Measurements from ENCODE around the gene C19orf81. TPM values are rescaled to one million over a fixed set of nuclear protein-coding genes. Genes with fewer than 3 reads are reported as not detected.
A peak's percentile ranks its signal among the peaks of the same experiment; 100 is the strongest.

Gene C19orf81
- total and polyA plus RNA-seq, 2 of the 4 experiments (the other 2 are of a cell fraction), result 0.31 TPM; not detected in 1

- BruUV-seq (replicated peaks), result no TSS peak
- no CpG with 5 or more reads among the region's 1 CpG for WGBS, 2 experiments (ENCODE audit: extremely low coverage in 2 of 2, insufficient read length in 1 of 2)
- in situ Hi-C loops (cut with MboI; ENCODE audit: low sequenced_read_pairs), result no loop called here
- intact Hi-C loops (cut with micrococcal nuclease), result no loop called here
- H4K91ac ChIP-seq (ENCODE audit: insufficient read depth, low read depth, low read length), result no peak overlapping the region
- no peaks in the 10 kb centered on the region; the same call in 1 of the 2 replicates for H4K20me1 ChIP-seq (ENCODE audit: insufficient read depth, low read length)
- H2BK120ac ChIP-seq (ENCODE audit: low read depth, low read length), result no peak overlapping the region
- DNase-seq (no peak), ATAC-seq (ENCODE audit: low read depth) (no peak)
- H2AK5ac ChIP-seq (ENCODE audit: low read depth, low read length), result no peak overlapping the region
- no peaks in the 10 kb centered on the region for H3K36me3 ChIP-seq (ENCODE audit: control insufficient read depth, insufficient read depth, low read length)
- TF ChIP-seq MAFK (IDR thresholded peaks at IDR 0.05; ENCODE audit: low read depth, low read length) (no peak), CTCF (conservative IDR thresholded peaks at IDR 0.05; ENCODE audit: low read depth, low read length) (0 out of 2 replicates have a peak, but pooled peaks have one; percentile 17)
- H3K4me2 ChIP-seq (ENCODE audit: low read depth, low read length), result no peak overlapping the region
- ChIA-PET CTCF (no interaction called here), POLR2A (ENCODE audit: unreplicated experiment) (no interaction called here)
- H4K5ac ChIP-seq (ENCODE audit: low read depth, low read length), result no peak overlapping the region
- H3K4me1 ChIP-seq (ENCODE audit: control insufficient read depth, insufficient read depth, low read length), result peaks cover 2% of the 10 kb centered on the region
- no peak overlapping the region for H2BK20ac ChIP-seq (ENCODE audit: low read depth, low read length)
- H3K79me1 ChIP-seq (ENCODE audit: low read depth in 1 of 2, low read length in 2 of 2), result no peaks in the 10 kb centered on the region
- dilution Hi-C loops (cut with HindIII; ENCODE audit: low sequenced_read_pairs, unreplicated experiment), result no loop called here
- no peak overlapping the region for H3K18ac ChIP-seq (ENCODE audit: low read depth, low read length)
- no peak overlapping the region for H3K4ac ChIP-seq (ENCODE audit: low read depth, low read length)
- H3K14ac ChIP-seq (replicated peaks; ENCODE audit: low read depth, low read length), result no peak overlapping the region
- no peak overlapping the region for H2BK15ac ChIP-seq (ENCODE audit: low read depth, low read length)
- no peak overlapping the region for H3K56ac ChIP-seq (ENCODE audit: extremely low read depth, insufficient read depth, low read length)
- H3K23ac ChIP-seq (ENCODE audit: low read depth, low read length), result no peak overlapping the region
- H3K9ac ChIP-seq (ENCODE audit: low read depth, low read length), result no peak overlapping the region
- peak overlapping the region; percentile 35 for H2AK9ac ChIP-seq (replicated peaks; ENCODE audit: low read depth, low read length, poor library complexity)
- H2AFZ ChIP-seq (replicated peaks; ENCODE audit: low read length, poor library complexity), result no peak overlapping the region
- H3K27me3 ChIP-seq (ENCODE audit: control insufficient read depth, insufficient read depth, low read length), result peaks cover 40% of the 10 kb centered on the region
- no peak overlapping the region for H4K8ac ChIP-seq (ENCODE audit: low read depth in 2 of 2, low read length in 2 of 2)
- H3K9me1 ChIP-seq (ENCODE audit: insufficient read depth, low read length), result peaks cover 4% of the 10 kb centered on the region; the same call in 1 of the 2 replicates
- no peak overlapping the region for H3K27ac ChIP-seq (ENCODE audit: insufficient read depth, low read length)
- no peak overlapping the region for H2BK5ac ChIP-seq (ENCODE audit: low read depth, low read length, poor library complexity, severe bottlenecking)
- peaks cover 4% of the 10 kb centered on the region for H3K9me3 ChIP-seq (ENCODE audit: control insufficient read depth, insufficient read depth, low read length)
- no peak overlapping the region for H3K4me3 ChIP-seq (ENCODE audit: insufficient read depth, low read depth, low read length)
These were observed 14.2 kb downstream of the C19orf81 start for GRCh38 chr19:50663482-50663790.
